Right renal pelvis (tissue), 4 donors: ENCODE measurements around the gene SLC25A40. TPM values are rescaled to one million over a fixed set of nuclear protein-coding genes. Genes with fewer than 3 reads are reported as not detected.
A peak's percentile ranks its signal among the peaks of the same experiment; 100 is the strongest.
"Not testable (repeated sequence)": the region's sequence is repeated elsewhere in the genome, so short reads cannot be mapped to it uniquely, and the experiment has no call there.

Source experiments
- DNase-seq, 4 donors: peaks; one replicate each; pipeline ENCODE4 v3.0.0-alpha.2; 2013; ENCODE audit warnings: low read depth in 4 of 4, low spot score in 3 of 4, missing footprints in 1 of 4
- polyA plus RNA-seq, 4 donors: library from polyadenylated mRNA; unstranded; fragments of 120-200 nt; gene quantifications; one replicate each; pipeline ENCODE4 v1.2.1, GENCODE V29; 2013; ENCODE audit not compliant: insufficient read length in 4 of 4

Gene SLC25A40
- polyA plus RNA-seq, 4 donors = 31.7 to 44.4 (median 38.2) TPM

GRCh38 chr7:87873328-87873727 lies 2.8 kb downstream of the SLC25A40 start:
- not testable (repeated sequence) for DNase-seq

DNA sequence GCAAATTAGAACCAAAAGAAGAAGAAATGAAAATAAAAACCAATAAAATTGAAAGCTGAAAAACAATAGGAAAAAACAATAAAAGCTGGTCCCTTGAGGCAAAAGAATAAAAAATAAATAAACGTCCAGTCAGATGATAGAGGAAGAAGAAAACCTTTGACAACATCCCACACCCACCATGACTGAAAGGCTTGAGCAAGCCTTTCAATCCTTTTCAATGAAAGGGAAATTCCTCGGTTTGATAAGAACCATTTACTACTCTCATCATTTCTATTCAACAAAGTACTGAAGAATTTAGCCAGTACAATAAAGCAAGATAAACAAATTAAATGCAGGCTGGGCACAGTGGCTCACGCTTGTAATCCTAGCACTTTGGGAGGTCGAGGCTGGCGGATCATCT lies 3.8 kb downstream of the SLC25A40 start:
- no peak for DNase-seq

- no peak for DNase-seq
These were observed 5.7 kb downstream of the SLC25A40 start for GRCh38 chr7:87870471-87870870.

- DNase-seq = not testable (repeated sequence)
These were observed 9.6 kb downstream of the SLC25A40 start for GRCh38 chr7:87866533-87866932.

- DNase-seq = no peak
These were observed 10.1 kb downstream of the SLC25A40 start for GRCh38 chr7:87866089-87866488.

- DNase-seq = no peak
These were observed 17.6 kb downstream of the SLC25A40 start for GRCh38 chr7:87858417-87859100.

GRCh38 chr7:87853237-87853864 lies 22.8 kb downstream of the SLC25A40 start:
- DNase-seq = no peak

DNA sequence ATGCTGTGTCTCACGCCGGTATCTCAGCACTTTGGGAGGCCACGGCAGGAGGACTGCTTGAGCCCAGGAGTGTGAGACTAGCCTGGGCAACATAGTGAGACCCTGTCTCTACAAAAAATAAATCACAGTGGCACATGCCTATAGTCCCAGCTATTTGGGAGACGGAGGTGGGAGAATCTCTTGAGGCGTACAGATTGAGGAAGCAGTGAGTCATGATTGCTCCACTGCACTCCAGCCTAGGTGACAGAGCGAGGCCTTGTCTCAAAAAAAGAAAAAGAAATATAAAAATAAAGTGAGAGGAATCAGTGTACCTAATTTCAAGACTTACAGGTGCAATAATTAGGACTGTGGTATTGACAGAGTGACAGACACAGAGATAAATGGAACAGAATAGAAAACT lies 23.9 kb downstream of the SLC25A40 start:
- no peak for DNase-seq

DNA sequence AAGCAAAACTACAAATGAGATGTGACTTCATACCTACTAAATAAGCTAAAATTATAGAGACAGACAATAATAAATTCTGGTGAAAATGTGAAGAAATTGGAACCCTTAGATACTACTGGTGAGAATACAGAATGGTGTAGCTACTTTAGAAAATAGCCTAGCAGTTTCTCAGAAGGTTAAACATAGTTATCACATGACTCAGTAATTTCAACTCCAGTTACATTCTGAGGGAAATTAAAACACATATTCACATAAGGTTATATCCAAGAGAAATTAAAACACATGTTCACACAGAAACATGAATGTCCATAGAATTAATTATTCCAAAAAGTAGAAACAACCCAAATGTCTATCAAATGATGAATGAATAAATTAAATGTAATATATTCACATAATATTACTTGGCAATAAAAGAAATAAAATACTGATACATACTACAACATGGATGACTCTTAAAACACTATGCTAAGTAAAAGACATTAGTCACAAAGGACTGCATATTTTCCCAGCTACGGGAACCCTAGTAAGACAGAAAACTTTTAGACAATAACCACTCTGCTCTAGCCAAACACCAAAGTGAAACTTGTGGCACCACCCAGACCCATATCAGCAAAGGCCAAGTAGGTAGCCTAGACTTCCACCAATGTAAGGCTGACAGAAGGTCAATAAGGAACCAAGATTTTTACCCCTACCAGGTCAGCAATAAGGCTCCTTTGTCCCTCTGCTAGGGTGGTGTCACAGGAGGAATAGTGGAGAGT lies 25.1 kb downstream of the SLC25A40 start:
- no peak for DNase-seq

- DNase-seq = no peak
These were observed 38.6 kb downstream of the SLC25A40 start for GRCh38 chr7:87837597-87837996.

- DNase-seq = no peak
These were observed 43.0 kb downstream of the SLC25A40 start for GRCh38 chr7:87833130-87833529.

- DNase-seq = no peak
These were observed 45.1 kb downstream of the SLC25A40 start for GRCh38 chr7:87831097-87831496.

DNA sequence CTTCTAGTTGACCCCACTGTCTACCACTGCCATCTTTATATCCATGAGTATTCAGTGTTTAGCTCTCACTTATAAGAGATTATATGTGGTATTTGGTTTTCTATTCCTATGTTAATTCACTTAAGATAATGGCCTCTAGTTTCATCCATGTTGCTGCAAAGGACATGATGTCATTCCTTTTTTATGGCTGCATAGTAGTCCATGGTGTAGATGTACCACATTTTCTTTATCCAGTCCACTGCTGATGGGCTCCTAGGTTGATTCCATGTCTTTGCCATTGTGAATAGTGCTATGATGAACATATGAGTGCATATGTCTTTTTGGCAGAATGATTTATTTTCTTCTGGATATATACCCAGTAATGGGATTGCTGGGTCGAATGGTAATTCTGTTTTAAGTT lies 47.8 kb downstream of the SLC25A40 start:
- not testable (repeated sequence) for DNase-seq

DNA sequence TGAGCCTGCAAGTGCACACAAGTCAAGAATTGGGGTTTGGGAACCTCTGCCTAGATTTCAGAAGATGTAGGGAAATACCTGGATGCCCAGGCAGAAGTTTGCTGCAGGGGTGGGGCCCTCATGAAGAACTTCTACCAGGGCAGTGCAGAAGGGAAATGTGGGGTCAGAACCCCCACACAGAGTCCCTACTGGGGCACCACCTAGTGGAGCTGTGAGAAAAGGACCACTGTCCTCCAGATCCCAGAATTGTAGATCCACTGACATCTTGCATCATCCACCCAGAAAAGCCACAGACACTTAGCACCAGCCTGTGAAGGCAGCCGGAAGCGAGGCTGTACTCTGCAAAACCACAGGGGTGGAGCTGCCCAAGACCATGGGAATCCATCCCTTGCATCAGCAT lies 50.8 kb downstream of the SLC25A40 start:
- not testable (repeated sequence) for DNase-seq

- DNase-seq = not testable (repeated sequence)
These were observed 54.1 kb downstream of the SLC25A40 start for GRCh38 chr7:87822056-87822455.

DNA sequence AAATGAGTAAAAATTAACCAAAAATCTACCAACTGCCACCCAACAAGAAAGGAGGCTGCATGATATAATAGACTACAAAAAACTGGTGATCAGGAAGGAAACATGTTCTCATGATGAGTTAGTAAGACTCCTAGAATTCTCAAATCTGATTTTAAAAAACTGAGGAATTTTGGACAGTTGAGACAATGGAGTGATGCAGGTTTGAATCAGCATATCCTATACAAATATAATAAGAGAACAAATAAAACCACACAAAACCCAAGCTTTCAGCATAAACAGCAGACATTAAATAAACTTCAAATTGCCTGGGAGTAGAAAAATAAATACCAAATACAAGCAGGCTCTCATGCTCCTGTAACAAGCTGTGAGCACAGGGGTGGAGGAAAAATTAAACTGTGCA lies 57.8 kb downstream of the SLC25A40 start:
- DNase-seq = no peak

DNA sequence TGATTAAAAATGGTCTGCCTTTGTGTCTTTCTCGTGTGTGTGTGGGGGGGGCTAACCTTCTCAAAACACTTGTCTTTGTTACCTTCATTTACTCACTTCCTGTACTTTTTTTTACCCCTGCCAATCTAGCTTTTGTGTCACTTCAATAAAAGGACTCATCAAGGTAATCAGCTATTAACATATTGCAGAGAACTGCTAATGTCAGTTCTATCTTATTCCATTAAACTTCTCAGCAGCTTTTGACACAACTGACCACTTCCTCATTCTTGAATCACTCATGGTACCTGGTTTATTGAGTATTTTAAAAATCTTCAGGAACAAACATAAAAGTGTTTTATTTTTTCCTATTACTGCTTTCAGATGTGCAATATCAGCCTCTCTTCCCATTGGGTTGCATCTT lies 59.8 kb downstream of the SLC25A40 start:
- no peak for DNase-seq

DNA sequence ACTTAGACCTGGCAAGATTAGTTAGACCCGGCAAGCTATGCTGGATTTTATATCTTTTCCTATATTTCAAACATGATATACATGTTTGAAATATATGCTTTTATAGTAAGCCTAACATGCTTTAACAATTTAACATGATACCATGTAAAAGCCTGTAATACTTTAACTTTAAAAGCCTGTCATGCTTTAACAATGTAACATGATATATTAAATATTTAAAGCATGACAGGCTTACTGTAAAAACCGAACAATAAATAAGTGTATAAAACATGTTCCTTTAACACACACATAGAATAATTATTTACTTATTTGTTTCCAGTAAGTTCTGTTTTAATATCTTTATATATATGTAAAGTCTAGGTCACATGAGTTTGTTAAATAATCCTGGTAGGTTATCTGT lies 65.4 kb downstream of the SLC25A40 start:
- no peak for DNase-seq

GRCh38 chr7:87810130-87810529 lies 66.0 kb downstream of the SLC25A40 start:
- DNase-seq = no peak

DNA sequence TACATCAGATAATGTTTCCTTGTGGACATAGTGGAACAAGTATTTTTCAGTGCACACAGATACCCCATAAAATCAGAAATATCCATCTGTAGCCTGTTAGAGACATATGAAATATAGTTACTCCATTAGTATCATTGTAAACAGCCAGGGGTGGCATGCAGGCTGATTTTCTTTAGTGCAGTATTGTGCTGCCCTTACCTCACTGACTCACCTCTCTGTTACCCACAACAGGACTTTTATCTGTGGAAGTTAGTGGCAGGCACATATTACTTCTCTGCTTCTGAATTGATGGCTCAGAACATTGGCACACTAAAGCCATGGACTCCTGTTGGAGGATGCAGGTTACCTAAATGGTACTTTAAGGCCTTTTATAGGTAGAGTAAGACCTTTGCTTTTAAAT lies 70.0 kb downstream of the SLC25A40 start:
- DNase-seq = no peak

DNA sequence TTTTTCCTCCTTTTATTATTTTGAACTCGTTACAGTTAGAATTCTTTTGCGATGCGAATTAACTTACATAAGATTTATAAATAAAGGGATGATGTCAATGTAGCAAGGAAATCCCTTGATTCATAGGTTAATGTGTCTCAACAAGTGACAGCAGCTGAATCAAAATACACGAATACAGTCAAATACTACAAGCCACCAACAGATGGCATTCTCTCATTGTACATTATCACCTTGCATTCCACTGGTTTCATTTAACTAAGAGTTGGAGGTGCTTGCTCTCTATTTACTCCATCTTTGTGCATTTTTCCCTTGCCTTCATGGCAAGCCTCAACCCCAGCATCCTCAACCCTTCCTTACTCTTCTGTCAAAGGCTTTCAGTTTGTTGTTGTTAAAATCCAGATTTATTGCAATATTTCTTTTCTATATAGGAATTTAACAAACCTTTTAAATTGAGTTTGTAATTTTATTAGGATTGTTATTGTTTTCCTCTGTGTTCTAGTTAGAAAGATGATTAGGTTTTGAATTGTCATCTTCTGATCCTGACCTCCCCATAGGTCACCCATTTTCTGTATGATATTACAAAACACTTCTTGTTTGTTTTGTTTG lies 78.3 kb downstream of the SLC25A40 start:
- DNase-seq = peak; percentile 12 to 18 (median 16)
